GM18868 (cell line): Measurements from ENCODE around the gene DNAJC13.

Experiments
- ATAC-seq: cut with Tn5 transposase; IDR thresholded peaks from one replicate; pipeline ENCODE4 v1.9.1; 2021; ENCODE audit warnings: mild to moderate bottlenecking, moderate library complexity; ENCODE audit not compliant: unreplicated experiment

DNAJC13 gene

GRCh38 chr3:132570016-132570415 lies 152.7 kb downstream of the DNAJC13 start:
- ATAC-seq, result no peak

GRCh38 chr3:132573797-132574211 lies 156.5 kb downstream of the DNAJC13 start:
- no peak for ATAC-seq

GRCh38 chr3:132587401-132587800 lies 170.1 kb downstream of the DNAJC13 start:
- ATAC-seq, result no peak
